GM18870 (cell line): ENCODE results near the gene SNTB2.

Experiments
- ATAC-seq: cut with Tn5 transposase; IDR thresholded peaks from one replicate; pipeline ENCODE4 v1.9.1; 2021; ENCODE audit warnings: moderate library complexity; ENCODE audit not compliant: unreplicated experiment

The SNTB2 gene

DNA sequence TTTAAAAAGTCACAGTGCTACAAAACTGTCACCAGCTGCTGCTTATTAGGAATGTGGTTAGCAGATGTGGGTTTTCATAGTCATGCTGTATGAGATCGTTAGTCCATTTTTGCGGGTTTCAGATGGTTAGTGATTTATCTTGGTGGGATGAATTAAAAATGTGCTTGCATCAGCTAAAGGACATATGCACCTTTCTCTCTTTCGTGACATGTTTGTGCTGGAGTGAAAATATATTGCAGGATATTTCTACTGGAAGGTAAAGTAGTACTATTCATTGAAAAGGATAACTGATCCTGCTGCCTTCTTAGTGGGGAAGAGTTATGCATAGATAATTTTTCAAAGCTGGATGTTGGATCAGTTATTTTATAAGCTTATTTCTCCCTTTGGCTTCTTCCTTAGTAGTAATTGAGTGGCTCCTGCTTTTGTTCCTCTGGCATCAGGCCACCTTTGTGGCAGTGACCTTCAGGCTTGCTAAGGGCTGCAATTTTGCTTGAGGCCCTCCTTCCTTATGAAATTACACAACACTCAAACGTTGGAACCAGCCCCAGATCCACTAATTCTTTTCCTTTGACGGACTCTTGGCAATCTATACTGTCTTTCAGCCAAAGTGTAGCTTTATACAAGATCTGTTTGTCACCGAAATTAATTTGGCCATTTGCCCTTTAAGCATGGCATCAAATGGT, 7.5 kb upstream of the SNTB2 start:
- ATAC-seq: no peak

DNA sequence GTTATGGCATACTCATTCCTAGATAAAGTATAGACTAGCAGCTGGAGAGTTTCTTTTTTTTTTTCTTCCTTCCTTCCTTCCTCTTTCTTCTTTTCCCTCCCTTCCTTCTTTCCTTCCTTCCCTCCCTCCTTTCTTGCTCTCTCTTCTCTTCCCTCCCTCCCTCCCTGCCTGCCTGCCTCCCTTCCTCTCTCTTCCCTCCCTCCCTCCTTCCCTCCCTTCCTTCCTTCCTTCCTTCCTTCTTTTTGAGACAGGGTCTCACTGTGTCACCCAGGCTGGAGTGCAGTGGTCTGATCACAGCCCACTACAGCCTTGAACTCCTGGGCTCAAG, 7.0 kb upstream of the SNTB2 start:
- ATAC-seq: no peak

DNA sequence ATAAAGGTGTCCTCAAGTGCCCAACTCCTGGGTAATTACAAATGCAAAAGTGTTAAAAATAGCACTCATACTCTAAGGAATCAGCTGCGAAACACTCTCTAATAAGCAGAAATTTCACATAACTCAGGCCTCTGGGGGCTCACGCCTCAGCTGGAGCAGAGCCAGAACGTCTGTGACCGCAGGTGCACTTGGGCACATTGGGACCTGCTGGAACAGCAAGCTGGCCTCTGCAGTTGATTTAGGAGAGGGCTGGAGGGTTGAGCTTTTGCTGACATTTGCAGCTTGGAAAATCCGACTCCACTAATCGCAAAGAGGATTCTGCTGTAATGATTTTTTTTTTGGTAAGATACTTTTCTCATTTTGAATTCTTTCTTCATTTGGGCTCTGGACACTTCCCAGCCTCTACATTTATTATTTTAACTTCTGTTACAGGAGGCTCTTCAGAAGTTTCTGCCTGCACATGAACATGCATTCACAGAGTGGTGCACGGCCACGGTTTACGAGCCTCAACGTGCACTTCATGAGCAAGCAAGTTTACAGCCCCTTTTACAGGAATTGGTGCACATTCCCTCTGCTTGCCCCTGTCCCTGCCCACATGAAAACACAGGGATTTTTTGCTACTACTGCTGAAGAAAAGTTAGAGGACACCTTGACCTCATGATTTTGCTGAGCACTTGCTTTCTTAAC, 4.1 kb upstream of the SNTB2 start:
- ATAC-seq: no peak

DNA sequence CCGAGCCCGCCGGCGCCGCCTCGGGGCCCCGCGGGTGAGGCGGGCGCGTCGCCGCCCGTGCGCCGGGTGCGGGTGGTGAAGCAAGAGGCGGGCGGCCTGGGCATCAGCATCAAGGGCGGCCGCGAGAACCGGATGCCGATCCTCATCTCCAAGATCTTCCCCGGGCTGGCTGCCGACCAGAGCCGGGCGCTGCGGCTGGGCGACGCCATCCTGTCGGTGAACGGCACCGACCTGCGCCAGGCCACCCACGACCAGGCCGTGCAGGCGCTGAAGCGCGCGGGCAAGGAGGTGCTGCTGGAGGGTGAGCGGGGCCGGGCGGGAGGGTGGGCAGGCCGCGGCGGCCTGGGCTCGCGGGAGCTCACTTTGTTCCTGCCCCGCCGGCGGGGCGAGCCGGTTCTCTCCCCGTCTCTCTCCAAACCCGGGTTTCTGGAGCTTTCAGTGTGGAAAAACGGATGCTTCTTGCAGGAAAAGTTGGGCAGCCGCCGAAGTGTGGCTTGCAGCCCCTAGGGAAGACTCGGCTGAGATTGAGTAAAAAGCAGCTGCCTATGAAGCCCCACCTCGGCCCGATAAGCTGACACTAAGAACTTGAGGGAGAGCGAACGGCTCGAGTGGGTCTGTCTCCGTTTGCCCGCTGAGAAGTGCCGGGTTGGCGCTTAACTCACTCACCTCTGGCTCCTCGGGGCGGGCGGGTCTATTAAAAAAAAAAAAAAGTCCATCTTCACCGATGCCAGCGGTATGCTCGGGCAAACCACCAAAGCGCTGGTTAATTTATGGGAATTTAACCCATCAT, 677 bp downstream of the SNTB2 start:
- ATAC-seq: no peak

DNA sequence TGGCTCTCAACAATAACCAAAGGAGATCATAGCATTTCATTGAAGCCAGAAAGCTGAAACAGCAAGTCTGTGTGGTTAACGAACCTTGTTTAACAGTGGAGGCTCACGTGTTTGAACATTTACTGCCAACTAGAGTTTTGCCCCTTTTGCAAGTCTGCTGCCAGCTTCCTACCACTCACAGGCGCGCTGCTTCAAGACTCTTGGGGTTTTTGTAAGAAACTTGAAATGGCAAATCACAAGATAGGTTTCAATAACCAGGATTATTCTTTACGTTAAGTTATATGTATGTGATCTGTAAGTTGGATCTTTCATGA, 1.2 kb downstream of the SNTB2 start:
- no peak for ATAC-seq

DNA sequence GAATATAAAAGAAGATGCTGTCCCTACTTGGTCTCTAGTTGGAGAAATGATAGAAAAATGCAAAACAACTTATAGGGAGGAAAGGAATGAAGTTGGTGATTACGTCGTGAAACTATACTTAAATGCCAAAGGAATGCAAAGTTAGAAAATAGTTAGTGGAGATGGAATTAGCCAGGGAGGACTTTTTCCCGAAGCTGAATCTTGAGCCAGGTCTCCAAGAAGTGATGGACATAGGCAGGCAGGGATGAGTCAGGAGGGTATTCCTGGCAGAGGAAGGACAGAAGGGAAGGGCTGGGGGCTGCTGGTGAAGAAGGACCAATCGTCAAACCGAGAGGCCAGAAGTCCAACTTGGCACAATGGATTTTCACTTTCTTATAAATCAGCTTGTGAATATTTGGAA, 1.8 kb downstream of the SNTB2 start:
- ATAC-seq: no peak

DNA sequence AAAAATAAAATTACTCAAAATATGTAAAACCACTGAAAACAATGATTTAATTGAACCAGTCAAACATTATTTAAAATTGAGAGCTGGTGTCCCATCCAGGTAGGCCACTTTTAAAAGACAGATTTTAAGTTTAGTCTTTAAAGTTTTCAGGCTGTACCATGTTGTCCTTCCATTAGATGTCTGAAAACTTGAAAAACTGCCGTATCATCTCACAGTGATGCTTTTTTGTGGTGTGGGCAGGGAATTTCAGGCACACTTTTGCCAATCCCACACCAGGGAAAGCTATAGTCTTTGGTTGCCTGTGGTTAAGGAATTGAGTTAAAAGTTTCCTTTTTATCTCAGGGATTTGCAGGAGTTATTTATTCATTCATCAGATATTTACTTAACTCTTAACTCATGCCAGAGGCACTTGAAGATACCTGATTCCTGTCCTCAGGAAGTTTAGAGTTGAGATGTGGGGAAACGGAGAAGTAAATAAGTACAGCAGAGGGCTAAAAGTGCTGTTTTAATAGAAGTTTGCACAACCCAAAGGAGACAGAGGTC, 3.2 kb downstream of the SNTB2 start:
- ATAC-seq: no peak

DNA sequence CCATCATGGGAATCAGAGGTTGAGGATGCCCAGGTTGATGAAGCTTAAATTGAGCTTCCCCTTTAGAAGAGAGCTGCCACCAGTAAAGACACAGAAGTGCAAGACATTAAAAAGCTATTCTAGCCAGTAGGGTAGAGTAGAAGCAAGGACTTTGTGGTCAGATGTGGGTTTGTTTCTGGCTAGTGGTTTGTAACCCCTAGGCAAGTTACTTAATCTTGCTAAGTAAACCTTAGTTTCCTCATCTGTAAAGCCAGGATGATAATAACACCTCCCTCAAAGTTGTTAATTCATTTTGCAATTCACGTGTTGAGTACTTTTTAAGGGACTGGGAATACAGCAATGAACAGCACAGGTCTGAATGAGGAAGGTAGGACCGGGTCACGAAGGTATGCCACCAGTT, 3.6 kb downstream of the SNTB2 start:
- no peak for ATAC-seq

DNA sequence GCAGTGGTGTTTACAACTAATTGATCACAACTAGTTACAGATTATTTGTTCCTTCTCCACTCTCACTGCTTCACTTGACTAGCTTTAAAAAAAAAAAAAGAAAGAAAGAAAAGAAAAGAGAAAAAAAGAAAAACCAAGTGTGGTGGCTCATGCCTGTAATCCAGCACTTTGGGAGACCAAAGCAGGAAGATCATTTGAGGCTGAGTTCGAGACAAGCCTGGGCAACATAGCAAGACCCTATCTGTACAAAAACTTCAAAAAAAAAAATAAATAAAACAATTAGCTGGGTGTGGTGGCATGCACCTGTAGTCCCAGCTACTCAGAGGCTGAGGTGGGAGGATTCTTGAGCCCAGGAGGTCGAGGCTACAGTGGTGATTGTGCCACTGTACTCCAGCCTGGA, 4.2 kb downstream of the SNTB2 start:
- no peak for ATAC-seq

DNA sequence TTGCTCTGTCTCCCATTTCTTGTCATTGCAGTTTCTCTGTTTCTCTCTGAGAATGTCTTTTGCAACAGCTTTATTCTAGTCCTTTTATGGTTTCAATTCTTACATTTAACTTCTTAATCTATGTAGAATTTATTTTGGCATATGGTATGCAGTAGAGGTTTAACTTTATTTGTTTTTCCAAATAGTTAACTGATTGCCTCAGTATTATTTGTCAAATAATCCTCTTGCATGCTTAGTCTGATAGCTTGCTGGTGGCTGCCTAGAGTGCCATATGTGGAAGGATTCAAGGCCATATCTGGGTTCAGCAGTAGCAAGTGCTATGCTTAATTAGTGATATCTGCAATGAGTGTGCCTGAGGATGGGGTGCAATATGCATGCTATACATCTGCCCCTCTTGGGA, 6.9 kb downstream of the SNTB2 start:
- ATAC-seq: no peak

DNA sequence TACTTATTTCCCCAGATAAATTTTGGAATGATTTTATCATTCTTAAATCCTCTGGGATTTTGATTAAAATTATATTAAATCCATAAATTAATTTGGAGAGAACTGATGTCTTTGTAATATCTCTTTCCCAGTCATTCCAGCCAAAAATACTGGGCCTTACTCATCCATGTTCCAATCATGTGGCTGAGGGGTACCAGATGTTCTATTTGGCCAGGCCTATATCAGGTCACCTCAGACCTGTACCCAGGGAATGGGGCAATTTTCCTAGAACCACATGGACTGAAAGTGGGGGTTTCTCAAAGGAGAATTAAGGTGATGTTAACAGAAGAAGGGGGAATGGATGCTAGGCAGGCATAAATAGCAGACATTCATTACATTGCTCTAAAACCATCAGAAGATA, 7.5 kb downstream of the SNTB2 start:
- ATAC-seq: no peak

DNA sequence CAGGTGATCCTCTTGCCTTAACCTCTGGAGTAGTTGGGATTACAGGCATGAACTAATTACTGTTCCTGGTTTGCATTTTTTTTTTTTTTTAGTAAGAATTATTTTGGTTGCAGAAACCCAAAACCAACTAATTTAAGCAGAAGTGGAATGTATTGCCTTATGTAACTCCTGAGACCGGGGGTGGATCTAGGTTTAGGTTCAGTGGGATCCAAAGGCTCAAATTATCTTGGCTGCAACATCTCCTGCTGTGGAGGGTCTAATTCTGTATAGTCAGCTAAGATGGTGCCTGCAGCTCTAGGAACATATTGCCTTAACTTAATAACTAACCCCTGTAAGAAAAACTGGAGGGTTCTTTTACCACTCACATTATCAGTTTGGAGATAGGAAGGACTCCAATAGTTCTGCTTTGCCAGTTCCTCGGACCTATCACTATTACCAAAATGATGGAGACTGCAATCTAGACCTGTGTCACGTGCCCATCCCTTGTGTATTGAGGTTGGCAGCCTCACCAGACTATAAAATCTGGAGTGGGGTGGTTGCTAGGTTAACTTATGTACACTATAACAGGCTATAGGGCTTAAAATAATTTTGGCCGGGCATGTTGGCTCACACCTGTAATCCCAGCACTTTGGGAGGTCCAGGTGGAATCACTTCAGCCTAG, 8.5 kb downstream of the SNTB2 start:
- ATAC-seq: no peak

DNA sequence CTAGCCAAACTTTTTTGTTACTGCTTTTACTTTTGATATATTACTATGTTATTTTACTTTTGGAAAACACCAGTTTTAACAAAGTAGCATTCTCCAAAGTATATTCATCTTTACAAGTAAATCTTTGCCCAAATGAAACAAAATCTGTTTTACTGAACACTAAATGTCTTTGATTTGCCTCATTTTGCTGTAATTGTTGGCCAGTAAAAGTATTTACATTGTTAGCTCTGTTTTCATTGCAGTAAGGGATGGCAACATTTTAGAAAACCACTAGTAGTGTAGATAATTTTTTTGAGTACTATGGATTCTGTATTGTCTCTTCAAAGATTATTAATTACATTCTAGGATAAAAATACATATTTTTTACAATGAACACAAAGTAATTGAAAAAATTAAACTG, 10.6 kb downstream of the SNTB2 start:
- ATAC-seq: no peak

DNA sequence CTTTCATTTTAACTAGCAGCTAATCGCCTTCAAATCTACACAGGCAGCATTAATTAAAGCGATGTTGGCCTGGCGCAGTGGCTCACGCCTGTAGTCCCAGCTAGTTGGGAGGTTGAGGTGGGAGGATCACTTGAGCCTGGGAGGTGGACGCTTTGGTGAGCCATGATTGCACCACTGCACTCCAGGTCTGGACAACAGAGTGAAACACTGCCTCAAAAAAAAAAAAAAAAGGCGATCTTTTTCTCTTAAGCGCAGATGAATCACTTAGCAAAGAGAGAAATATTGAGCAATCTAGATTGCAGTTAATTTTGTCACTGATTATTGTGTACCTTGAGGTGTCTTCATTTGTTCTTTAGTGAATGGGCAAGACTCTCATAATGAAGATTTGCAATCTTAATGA, 12.4 kb downstream of the SNTB2 start:
- no peak for ATAC-seq

DNA sequence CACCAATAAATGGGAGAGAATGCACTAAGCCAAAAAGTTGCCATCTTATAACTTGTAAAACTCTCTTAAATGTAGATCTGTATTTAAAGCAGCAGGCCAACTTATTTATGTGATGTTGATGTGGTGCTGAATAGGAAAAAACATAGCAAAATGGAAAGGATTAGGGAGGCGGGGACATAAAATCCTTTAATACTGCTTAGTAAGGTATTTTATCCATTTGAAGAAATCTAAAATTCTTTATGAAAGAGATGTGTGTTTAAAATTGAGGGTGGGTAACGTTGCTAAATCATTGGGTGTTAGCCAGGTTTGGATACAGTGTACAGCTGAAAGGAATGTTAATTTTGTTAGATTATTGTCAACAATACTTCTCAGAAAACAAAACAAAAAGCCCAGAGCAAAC, 14.3 kb downstream of the SNTB2 start:
- no peak for ATAC-seq

DNA sequence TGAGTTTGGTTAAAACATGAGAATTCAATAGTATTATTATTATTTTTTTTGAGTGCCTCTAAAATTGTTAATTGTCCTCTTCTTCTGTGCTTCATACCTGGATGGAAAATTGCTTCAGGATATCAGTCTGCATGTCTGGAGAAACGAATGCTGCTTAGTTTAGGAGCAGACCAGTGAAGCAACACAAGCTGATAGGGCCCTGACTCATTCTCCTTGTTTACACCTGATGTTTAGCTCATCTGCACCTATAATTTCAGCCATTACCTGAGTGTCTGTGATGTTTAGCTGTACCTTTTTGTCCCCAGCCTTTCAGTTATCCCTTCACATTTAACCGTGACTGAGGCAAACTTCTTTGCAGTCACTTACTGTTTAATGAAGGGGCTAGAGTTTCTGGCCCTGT, 14.8 kb downstream of the SNTB2 start:
- ATAC-seq: no peak

DNA sequence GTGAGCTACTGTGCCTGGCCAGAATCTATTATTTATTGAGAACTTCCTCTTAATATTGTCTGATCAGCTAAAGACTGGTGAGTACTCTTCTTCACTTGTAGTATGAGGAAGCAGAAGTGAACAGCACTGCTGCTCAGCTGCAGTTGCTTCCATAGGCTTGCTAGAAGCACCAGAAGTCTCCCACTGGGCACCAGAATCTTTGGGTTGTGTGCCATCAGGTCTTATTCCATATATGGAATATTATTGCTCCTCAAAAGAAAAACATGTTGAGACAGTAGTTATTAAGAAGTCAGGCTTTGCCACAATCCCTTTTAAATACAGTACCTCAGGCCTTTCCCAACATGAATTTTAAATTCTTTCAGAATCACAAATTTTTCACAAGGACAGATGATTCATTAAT, 17.2 kb downstream of the SNTB2 start:
- ATAC-seq: no peak

DNA sequence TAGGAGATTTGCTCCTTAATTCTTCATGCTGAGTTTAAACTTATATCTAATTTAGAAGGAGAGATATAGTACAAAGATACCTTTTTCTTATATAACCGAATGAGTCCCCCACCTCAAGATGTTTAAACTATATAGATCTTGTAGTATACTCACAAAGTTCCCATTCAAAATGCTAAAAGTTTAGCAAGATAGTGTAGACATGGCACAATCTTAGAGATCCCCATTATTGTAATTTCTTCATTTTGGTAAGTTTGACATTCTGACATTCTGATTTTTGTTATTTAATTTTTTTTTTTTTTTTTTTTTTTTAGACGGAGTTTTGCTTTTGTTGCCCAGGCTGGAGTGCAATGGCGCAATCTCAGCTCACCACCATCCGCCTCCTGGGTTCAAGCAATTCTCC, 22.8 kb downstream of the SNTB2 start:
- ATAC-seq: no peak

DNA sequence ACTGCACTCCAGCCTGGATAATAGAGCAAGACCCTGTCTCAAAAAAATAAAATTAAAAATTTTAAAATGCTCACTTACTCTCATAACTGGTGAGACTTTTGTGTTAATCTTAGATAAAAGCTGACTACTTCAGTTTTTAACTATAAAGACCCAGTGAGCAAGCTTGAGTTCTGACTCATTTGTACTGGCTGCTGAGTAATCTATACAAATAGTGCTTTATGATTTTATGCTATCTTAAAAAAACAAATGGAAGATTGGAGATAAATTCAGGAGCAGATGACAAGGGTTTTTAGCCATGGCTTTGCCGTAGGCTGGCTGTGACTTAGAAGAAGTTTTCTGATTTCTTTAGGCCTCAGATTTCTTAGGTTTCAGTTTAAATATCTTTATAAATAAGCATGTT, 30.5 kb downstream of the SNTB2 start:
- no peak for ATAC-seq

DNA sequence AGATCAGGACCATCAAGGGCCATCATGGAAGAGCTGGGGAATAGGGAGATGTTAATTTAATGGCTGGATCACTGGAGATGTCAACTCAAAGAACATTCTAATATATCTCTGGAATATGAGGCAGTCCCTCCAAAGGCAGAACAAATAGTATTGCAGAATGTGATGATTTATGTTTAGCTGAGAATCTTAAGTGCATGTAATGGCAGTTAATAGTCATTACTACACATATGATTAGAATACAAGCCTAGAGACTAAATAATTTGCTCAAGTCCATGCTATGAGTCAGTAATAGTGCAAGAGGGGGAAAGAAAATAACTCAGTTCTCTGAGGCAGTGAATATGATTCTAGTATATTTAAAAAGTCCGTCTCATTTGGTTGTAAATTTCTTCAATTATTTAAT, 32.3 kb downstream of the SNTB2 start:
- ATAC-seq: no peak

DNA sequence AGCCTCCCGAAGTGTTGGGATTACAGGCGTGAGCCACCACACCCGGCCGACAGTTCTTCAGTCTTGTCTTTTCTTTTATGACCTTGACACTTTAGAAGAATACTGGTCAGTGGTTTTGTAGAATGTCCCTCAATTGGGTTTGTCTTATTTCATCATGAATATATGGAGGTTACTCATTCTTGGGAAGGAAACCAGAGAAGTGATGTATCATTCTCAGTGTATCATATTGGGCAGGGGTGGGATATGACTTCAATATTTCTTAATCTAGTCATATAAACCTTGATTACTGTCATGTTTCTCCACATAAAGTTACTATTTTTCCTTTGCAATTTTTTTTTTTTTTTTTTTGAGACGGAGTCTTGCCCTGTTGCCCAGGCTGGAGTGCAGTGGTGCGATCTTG, 36.9 kb downstream of the SNTB2 start:
- ATAC-seq: no peak

DNA sequence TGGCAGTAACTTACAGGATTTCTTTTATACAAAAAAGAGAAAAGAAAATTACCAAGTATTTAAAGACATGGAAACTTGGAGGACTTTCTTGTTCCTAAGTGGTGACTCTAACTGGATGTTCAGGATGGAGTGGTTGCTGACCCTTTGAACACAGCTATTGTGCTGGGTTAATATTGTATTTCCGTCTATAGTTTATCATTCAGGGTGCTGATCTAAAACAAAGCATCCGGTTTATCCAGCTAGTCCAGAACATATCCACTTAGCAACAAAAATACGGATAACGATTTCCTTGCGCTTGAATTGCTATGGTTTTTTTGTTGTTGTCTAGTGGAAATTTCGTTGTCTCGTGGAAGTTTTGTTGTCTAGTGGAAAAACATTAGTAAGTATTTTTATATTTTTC, 38.2 kb downstream of the SNTB2 start:
- ATAC-seq: no peak
